Transverse colon (tissue), 4 donors: ENCODE measurements around the gene EML4. TPM values are rescaled to one million over a fixed set of nuclear protein-coding genes. Genes with fewer than 3 reads are reported as not detected.
A peak's percentile ranks its signal among the peaks of the same experiment; 100 is the strongest.

ENCODE experiments used
- DNase-seq: peaks from one replicate; pipeline ENCODE4 v3.0.0-alpha.2; 2019
- H3K27ac ChIP-seq, 4 donors: fragments of 200-600 bp; sonication (generic); 2 replicates each; pipeline ENCODE4 v1.5.1; 2016 to 2018; ENCODE audit warnings: inconsistent platforms in 4 of 4
- H3K27me3 ChIP-seq: fragments of 200-600 bp; sonication (generic); 2 replicates; pipeline ENCODE4 v1.5.1; 2017; ENCODE audit warnings: inconsistent platforms
- H3K36me3 ChIP-seq, 4 donors: fragments of 200-600 bp; sonication (generic); 2 replicates each; pipeline ENCODE4 v1.5.1; 2017 to 2019; ENCODE audit warnings: inconsistent platforms in 4 of 4
- H3K4me1 ChIP-seq, 4 donors: fragments of 200-600 bp; sonication (generic); 2 replicates each; pipeline ENCODE4 v1.5.1; 2017 to 2020; ENCODE audit warnings: inconsistent platforms in 4 of 4
- H3K4me3 ChIP-seq, 4 donors: fragments of 200-600 bp; sonication (generic); 1 replicate in 1 of 4; 2 replicates in 3 of 4; pipeline versions ENCODE4 v1.5.1 to v1.6.1; 2017 to 2019; ENCODE audit warnings: inconsistent platforms in 4 of 4
- H3K9me3 ChIP-seq, 2 donors: fragments of 200-600 bp; sonication (generic); 2 replicates each; pipeline ENCODE4 v1.5.1; 2017 to 2019; ENCODE audit warnings: inconsistent platforms in 2 of 2
- CTCF ChIP-seq, 5 experiments: fragments of 200-600 bp in 3 of 5; fragments of 450-650 bp in 2 of 5; sonication (generic) in 3 of 5; IDR thresholded peaks; 1 replicate in 2 of 5; 2 replicates in 3 of 5; pipeline ENCODE4 v1.5.1; 2016 to 2017; ENCODE audit warnings: antibody characterized with exemption in 5 of 5, inconsistent platforms in 3 of 5, mild to moderate bottlenecking in 2 of 5, moderate library complexity in 1 of 5
- EP300 ChIP-seq: sonication (generic); formaldehyde crosslinking; IDR thresholded peaks from one replicate; pipeline ENCODE4 v1.6.1; 2017; ENCODE audit warnings: antibody characterized with exemption, low read depth
- POLR2A ChIP-seq: fragments of 450-650 bp; IDR thresholded peaks from one replicate; pipeline ENCODE4 v1.6.1; 2016; ENCODE audit warnings: antibody characterized with exemption, mild to moderate bottlenecking, moderate library complexity
- POLR2AphosphoS5 ChIP-seq, 3 donors: sonication (generic); formaldehyde crosslinking; IDR thresholded peaks; one replicate each; pipeline ENCODE4 v1.6.1; 2016; ENCODE audit warnings: antibody characterized with exemption in 3 of 3
- WGBS, 2 donors: methylation state at CpG; one replicate each; pipeline ENCODE4 v1.1.5; 2018; ENCODE audit warnings: low coverage in 1 of 2; 5-methylcytosine and 5-hydroxymethylcytosine counted together
- in situ Hi-C, 4 donors: fragments of 200-750 bp; cut with MboI; loops; one replicate each; pipeline versions ENCODE4 v1.15.0 to v1.15.1; 2017; ENCODE audit warnings: low sequenced_read_pairs in 3 of 4, low pct_ligation_motif_present in 1 of 4, low pct_unique_long_range_greater_than_20kb in 1 of 4
- intact Hi-C: fragments of 100-400 bp; cut with DNase I; formaldehyde crosslinking; loops from one replicate; pipeline ENCODE4 v1.15.1; 2023; ENCODE audit warnings: low total_unique reads
- total RNA-seq, 4 donors: library from RNA; depleted of rRNA; stranded (reverse); fragments of >200 nt; gene quantifications; one replicate each; pipeline ENCODE4 v1.1.0, GENCODE V29; 2016

The EML4 gene
- total RNA-seq, 4 donors from 2014 or later: 49.7 to 91.5 (median 67.5) TPM

GRCh38 chr2:42192010-42192373 is 22.8 kb downstream of the EML4 start:
- 85 to 94% methylated on average over 4 to 5 of the region's 5 CpGs for WGBS, 2 donors
- Histone ChIP-seq H3K27me3 (no peaks in the 10 kb centered on the region), H3K27ac (peak overlapping the region; percentile 63 to 69 (median 66)), H3K4me1 (peaks cover 19 to 82% (median 55%) of the 10 kb centered on the region in 4 donors), H3K4me3 (no peak overlapping the region), H3K9me3 (no peaks in the 10 kb centered on the region), H3K36me3 (no peaks in the 10 kb centered on the region)
- intact Hi-C loops: no loop called here
- DNase-seq: no peak
- in situ Hi-C loops: loop anchor here in 2 of 4 donors (10.0 kb wide), 1 partner anchor 97 kb away; no protein-coding TSS in a partner anchor
- TF ChIP-seq EP300: no peak
- TF ChIP-seq POLR2AphosphoS5 (IDR thresholded peaks at IDR 0.05): no peak
- no peak for TF ChIP-seq POLR2A

- TF ChIP-seq EP300 (no peak), CTCF (IDR thresholded peaks at IDR 0.05) (no peak), POLR2A (no peak), POLR2AphosphoS5 (IDR thresholded peaks at IDR 0.05) (no peak)
- Histone ChIP-seq H3K4me3 (no peak overlapping the region), H3K4me1 (peaks cover 19 to 87% (median 58%) of the 10 kb centered on the region in 4 donors), H3K9me3 (no peaks in the 10 kb centered on the region), H3K36me3 (no peaks in the 10 kb centered on the region), H3K27me3 (no peaks in the 10 kb centered on the region), H3K27ac (peak overlapping the region; percentile 27 to 68 (median 64))
- in situ Hi-C loops (loop anchor here in 2 of 4 donors (10.0 kb wide), 1 partner anchor 98 kb away; no protein-coding TSS in a partner anchor), intact Hi-C loops (no loop called here)
- WGBS, 2 donors: 43 to 44% methylated on average over 3 of the region's 3 CpGs
- no peak for DNase-seq
Observed at GRCh38 chr2:42192652-42193566, 23.8 kb downstream of the EML4 start.

DNA sequence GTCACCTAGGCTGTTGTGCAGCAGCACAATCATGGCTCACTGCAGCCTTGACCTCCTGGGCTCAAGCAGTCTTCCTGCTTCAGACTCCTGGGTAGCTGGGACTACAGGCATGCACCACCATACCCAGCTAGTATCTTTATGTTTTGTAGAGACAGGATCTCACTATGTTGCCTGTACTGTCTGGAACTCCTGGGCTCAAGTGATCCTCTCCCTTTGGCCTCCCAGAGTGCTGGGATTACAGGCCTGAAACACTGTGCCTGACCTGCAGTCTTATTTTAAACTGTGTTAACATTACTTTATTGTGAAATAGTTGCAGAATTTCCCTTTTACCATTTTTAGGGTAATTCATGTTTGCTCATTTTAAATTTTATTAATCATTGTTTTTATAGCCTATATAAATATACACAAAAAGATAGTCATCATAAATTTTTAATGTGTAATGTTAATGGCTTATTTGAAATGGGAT is 24.6 kb downstream of the EML4 start:
- TF ChIP-seq POLR2AphosphoS5 (IDR thresholded peaks at IDR 0.05) (no peak), CTCF (IDR thresholded peaks at IDR 0.05) (no peak), EP300 (no peak), POLR2A (no peak)
- Histone ChIP-seq H3K27me3 (no peaks in the 10 kb centered on the region), H3K27ac (peak overlapping the region; percentile 27 to 65 (median 56)), H3K9me3 (no peaks in the 10 kb centered on the region), H3K36me3 (no peaks in the 10 kb centered on the region), H3K4me1 (peaks cover 19 to 96% (median 59%) of the 10 kb centered on the region in 4 donors), H3K4me3 (no peak overlapping the region)
- DNase-seq: no peak
- intact Hi-C loops: no loop called here
- in situ Hi-C loops: loop anchor here in 2 of 4 donors (10.0 kb wide), 1 partner anchor 99 kb away; no protein-coding TSS in a partner anchor

GRCh38 chr2:42194428-42194827 is 25.3 kb downstream of the EML4 start:
- H3K36me3 ChIP-seq: no peaks in the 10 kb centered on the region
- intact Hi-C loops: no loop called here
- no peak overlapping the region for H3K27ac ChIP-seq
- WGBS, 2 donors: 93 to 100% methylated on average over 4 of the region's 4 CpGs
- no peak overlapping the region for H3K4me3 ChIP-seq
- no peak for TF ChIP-seq POLR2A
- TF ChIP-seq POLR2AphosphoS5 (IDR thresholded peaks at IDR 0.05): no peak
- no peak for TF ChIP-seq EP300
- no peak for TF ChIP-seq CTCF (IDR thresholded peaks at IDR 0.05)
- H3K27me3 ChIP-seq: no peaks in the 10 kb centered on the region
- H3K4me1 ChIP-seq: peaks cover 19 to 95% (median 59%) of the 10 kb centered on the region in 4 donors
- no peak for DNase-seq
- in situ Hi-C loops: loop anchor here in 2 of 4 donors (10.0 kb wide), 1 partner anchor 100 kb away; no protein-coding TSS in a partner anchor
- no peaks in the 10 kb centered on the region for H3K9me3 ChIP-seq
